Measurements from ENCODE around the gene ZDHHC24. TPM values are rescaled to one million over a fixed set of nuclear protein-coding genes. Genes with fewer than 3 reads are reported as not detected.
"Not testable (repeated sequence)": the region's sequence is repeated elsewhere in the genome, so short reads cannot be mapped to it uniquely, and the experiment has no call there.

The ZDHHC24 gene
- polyA plus RNA-seq, 10 donors = 2.8 to 4.6 (median 3.6) TPM

GRCh38 chr11:66547662-66548009 lies 1.8 kb upstream of the ZDHHC24 start:
- peak; percentile 39 to 45 (median 45) for DNase-seq

GRCh38 chr11:66546966-66547661 lies 1.3 kb upstream of the ZDHHC24 start:
- peak in 1 of 3 donors; percentile 8 for DNase-seq

- peak; percentile 45 to 60 (median 55) for DNase-seq
Measured at GRCh38 chr11:66546368-66546965, 619 bp upstream of the ZDHHC24 start, which contains the start of gene ACTN3. Gene ACTN3, plus strand, starts transcription at chr11:66546903. Its CDS starts 35 bp downstream, at chr11:66546938.

DNA sequence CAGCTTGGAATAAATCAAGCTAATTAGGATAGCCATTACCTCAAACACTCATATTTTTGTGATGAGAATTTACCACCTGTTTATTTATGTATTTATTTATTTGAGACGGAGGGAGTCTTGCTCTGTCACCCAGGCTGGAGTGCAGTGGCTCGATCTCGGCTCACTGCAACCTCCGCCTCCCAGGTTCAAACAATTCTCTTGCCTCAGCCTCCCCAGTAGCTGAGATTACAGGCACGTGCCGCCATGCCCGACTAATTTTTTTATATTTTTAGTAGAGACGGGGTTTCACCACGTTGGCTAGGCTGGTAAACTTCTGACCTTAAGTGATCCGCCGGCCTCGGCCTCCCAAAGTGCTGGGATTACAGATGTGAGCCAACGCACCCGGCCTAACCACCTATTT lies 896 bp downstream of the ZDHHC24 start:
- not testable (repeated sequence) for DNase-seq

DNA sequence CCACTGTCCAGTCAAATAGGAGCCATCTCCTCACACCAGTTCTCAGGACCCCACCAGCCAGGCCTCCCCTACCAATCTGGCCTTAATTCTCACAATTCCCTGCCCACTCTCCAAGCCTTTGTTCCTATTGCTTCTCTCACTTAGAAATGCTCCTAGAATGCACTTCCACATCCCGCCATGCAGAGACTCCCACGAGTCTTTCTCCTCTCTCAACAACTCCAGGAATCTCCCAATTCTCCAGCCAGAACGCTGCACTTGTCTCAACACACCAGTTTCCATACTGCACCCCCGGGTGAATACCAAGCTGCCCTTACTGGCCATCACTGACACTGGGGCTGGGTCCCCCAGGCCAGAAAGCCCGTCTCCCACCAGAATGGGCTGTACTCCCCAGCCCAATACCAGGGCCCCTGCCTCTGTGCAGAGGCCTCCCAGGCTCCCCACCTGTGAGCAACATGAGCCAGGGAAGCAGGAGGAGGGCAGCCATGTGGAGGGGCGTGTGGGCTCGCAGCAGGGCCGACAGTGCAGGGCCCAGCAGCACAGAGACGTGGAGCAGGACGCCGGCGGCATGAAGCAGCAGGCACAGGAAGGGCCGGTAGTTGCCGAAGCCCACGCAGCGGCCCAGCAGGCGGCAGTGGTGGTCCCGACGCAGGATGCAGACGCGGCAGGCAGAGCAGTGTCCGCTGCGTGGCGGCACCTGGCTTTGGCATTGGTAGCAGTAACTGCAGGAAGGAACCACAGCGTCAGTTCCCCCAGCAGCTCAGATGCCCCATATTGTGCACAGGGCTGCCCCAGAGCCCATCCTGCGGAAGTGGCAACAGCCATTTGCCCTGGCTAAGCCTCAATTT lies 2.4 kb downstream of the ZDHHC24 start:
- peak; percentile 32 to 79 (median 61) for DNase-seq

DNA sequence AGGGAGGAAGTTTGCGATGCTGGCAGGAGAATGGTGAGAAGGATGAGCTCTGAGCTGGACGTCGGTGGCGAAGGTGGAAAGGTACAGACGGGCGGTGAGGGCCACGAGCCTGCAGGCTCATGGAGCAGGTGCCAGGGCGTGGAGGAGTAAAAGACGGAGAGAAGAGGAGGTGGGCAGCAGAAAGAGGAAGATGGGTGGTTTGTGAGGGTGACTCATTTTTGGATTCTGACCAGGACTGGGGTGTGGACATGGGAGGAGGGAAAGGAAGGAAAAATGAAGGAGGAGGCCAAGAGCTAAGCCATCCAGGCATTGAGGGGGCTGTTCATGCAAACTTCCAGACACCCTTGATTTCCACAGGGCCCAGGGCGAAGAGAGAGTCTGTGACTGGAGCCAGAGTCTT lies 3.5 kb downstream of the ZDHHC24 start:
- DNase-seq = no peak

DNA sequence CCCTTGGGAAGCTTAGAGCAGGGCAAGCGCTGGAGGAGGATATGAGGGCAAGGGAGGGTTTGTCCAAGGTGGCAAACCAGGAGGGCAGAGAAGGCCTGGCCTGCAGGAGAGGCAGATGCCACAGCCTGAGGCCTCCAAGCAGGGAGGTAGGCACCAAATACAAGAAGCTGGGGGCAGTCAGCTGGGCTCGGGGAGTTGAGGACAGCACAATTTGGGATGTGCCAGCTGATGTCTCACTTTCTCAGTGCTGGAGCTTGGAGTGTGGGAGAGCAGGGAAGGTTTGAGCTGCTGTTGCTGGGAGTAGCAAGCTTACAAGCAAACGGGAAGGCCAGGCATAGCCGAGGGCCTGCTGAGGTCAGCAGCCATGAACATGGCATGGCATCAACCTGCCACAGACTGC lies 4.0 kb downstream of the ZDHHC24 start:
- no peak for DNase-seq

DNA sequence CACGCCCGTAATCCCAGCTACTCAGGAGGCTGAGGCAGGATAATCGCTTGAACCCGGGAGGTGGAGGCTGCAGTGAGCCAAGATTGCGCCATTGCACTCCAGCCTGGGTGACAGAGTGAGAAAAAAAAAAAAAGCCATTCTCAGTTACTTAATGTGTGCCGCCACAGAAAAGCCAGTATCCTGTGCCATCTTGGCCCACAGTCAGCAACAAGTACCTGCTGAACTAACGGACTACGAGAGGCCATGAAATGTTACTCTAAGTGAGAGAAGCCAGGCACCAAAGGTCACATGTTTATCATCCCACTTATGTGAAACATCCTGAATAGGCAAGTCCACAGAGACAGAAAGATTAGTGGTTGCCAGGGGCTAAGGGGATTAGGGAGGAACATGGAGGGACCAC lies 5.2 kb downstream of the ZDHHC24 start:
- not testable (repeated sequence) for DNase-seq

DNA sequence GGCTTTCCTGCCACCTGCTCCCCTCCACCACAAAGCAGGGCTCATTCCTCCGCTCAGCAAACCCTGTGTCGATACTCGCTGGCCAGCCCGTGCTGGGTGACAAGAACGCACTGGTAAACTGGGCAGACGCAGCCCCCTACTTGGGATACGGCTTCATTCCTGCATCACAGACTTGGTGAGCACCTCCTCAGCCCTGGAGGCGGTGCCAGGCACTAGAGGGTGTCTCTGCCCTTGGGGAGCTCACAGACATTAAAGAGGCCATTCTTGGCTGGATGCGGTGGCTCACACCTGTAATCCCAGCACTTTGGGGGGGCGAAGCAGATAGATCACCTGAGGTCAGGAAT lies 6.0 kb downstream of the ZDHHC24 start:
- DNase-seq = no peak

DNA sequence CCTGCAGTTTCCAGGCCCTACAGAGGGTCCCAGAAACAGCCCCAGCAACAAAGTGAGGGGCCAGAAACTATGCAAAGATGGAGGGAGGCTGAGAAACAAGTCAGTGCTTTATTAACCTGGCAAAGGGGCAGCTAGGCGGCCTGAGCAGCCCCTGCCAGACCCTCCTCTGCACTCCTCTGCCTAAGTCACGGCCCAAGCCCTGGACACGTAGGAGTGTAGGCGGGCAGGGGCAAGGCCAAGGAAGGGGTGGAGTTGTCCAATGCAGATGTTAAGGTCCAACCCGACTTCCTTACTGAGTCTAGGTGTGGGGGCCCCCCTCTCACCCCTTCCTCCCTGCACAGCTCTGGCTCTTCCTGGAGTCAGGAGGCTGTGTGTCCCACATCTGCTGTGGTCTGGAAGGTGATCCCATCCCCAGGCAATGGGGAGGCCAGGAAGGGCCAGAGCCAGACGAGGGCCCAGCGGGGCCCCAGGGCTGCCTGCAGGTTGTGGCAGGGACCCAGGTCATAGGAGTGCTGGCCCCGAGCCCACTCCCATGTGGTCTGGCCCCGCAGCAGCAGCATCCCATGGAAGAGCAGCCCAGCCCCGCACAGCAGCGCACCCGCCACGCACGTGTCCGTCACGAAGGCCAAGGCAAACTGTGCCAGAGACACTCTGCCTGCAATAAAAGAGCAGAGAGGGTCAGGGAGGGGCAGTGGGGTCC lies 6.5 kb downstream of the ZDHHC24 start:
- no peak for DNase-seq

DNA sequence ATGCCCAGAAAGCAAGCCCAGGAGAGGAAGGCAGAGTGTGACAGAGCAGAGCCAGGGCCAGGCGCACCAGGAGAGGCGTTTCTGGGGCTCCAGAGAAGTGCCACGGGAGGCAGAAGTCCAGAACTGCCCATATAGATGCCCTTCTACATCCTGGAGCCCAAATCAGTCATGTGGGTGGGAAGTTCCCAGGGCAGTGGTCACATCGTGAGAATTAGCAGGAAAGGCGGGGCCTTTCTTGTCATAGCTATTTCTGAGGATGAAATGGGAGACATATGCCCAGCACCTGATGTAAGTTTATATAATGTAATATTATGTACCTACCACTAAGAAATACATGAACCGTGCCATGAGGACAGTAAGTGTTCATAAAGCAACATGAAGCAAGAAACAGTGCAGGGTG lies 13.1 kb downstream of the ZDHHC24 start:
- no peak for DNase-seq

DNA sequence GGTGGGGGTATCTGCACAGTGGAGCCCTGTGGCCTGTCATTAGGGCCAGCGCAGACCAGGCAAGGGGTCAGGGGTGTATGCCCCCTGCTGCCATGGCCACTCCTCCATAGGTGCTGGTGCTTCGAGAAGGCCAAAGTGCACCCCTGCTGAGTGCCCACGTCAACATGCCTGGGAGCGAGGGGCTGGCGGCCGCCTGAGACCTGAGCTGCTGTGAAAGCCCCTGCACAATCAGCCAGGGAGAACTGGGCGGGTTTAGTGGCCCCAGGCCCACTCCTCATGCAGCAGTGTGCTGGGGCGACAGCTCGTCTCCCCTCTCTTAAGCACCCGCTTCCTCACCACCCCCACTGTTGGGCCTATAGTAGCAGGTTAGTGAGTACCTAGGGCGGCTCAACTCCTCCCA lies 14.0 kb downstream of the ZDHHC24 start:
- no peak for DNase-seq

GRCh38 chr11:66530927-66531709 lies 14.7 kb downstream of the ZDHHC24 start:
- no peak for DNase-seq

GRCh38 chr11:66529655-66530054 lies 16.2 kb downstream of the ZDHHC24 start:
- DNase-seq = no peak

DNA sequence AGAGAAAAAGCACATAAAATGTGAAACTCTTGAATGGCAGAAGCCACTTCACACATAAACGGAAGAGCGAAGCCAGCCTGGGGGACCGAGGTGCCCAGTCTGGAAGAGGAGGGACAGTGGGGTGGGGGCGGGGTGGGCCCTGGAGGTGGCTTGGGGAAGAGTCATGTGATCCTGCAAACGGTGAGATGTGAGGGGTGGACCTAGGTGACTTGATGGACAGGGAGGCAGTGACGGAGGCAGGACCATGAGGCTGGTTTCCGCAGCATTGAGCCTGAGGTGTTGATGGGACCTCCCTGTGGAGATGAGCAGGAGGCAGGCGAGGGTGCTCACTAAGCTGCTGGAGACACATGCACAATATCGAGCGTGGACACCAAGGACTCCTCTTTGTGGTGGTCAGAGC lies 16.8 kb downstream of the ZDHHC24 start:
- no peak for DNase-seq

DNA sequence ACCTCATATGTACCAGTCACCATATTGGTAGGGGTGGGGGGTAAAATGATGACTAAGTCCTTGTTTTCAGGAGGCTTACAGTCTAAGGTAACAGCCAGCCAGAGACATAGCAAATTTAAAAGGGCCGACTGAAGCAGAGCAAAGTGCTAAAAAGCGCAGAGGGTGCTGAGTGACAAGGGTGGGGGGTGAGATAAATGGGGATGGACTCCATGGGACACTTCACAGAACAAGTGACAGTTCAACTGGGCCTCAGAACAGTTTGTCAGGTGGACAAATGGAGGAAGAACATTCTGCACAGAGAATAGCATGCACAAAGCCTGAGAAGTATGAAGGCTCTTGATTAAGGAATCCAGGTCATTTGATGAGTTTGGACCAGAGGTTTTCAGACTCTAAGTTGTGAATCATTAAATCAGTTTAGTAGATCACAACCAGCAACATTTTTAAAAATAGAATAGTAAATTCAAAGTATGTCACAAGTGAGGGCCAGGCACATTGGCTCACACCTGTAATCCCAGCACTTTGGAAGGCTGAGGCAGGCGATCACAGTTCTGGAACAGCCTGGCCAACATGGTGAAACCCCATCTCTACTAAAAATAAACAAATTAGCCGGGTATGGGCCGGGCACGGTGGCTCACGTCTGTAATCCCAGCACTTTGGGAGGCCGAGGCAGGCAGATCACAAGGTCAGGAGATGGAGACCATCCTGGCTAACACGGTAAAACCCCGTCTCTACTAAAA lies 21.4 kb downstream of the ZDHHC24 start:
- no peak for DNase-seq

DNA sequence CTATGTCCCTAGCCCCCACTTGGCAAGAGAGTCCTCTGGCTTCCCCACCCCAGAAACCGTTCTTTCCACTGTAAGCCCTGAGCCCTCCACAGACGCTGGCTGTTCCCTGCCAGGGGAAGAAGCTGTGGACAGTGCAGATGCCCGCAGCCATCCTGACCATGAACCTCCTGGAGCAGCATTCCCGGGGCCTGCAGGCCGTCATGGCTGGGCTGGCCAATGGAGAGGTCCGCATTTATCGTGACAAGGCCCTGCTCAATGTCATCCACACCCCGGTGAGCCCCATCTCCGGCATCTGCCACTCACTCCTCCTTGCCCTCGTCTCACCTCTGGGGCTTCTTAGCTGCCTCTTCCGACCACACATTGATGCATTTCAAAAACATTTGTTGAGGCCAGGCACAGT lies 22.2 kb downstream of the ZDHHC24 start:
- DNase-seq = no peak

GRCh38 chr11:66510990-66511339 lies 34.9 kb downstream of the ZDHHC24 start:
- DNase-seq = no peak

DNA sequence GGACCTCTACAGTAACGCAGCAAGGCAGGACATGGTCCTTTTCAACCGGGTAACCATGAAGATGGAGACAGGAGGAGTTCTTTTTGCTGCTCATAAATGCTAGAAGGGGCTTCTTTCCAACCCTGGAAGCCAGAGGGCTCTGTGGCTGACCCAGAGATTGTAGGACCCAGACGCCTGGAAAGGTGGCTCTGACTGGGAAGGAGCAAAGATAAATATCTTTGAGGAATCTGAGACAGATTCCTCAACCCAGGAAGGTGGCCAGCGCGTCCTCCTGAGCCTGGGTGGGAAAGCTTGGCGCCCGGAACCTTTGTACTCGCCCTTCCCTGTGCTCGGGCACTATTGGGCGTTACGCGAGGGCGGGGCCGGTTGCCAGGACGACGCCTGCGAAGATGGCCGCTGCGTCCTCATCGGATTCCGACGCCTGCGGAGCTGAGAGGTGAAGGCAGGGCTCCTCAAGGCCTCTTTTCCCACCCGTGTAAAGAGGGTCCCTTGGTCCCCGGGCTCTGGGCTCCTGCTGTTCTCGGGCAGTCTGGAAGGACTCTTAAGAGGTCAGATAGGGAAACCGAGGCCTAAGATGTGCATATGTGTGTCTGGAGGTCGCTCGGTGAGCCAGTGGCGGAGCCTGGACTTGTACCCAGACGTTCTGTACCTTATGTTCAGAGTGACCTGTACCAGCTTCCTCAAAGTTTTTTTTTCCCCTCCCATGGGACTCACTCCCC lies 35.4 kb downstream of the ZDHHC24 start, which contains the start of gene BBS1:
Gene BBS1, plus strand, starts transcription at position 365 of the 719 bp plus-strand sequence. Its CDS starts 25 bp downstream, at position 390.
- peak; percentile 79 to 96 (median 91) for DNase-seq

DNA sequence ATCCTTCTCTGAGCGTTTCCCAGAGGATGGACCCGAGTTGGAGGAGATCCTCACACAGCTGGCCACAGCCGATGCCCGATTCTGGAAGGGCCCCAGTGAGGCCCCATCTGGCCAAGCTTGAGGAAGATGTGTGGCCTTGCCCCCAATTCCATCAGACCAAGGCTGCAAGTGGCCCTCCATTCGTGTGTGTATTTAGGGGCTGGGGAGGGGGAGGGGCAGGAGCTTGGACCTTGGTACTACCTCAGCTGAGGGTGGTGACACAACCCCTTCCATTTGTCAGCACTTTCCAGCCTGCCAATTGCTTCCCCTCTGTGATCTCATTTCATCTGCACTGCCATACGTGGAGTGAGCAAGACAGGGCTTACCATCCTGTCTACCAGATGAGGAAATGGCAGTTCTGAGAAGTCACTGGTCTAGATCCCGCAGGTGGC lies 36.7 kb downstream of the ZDHHC24 start:
- DNase-seq = peak; percentile 3 to 33 (median 5)
